Gastroesophageal sphincter (tissue), 3 donors: Measurements from ENCODE around the gene DAG1.

Experiments
- CTCF ChIP-seq, 4 experiments: fragments of 200-600 bp in 2 of 4; fragments of 450-650 bp in 2 of 4; sonication (generic) in 1 of 4; IDR thresholded peaks; one replicate each; pipeline ENCODE4 v1.5.1; 2017 to 2019; ENCODE audit warnings: antibody characterized with exemption in 4 of 4, mild to moderate bottlenecking in 2 of 4, moderate library complexity in 2 of 4
- EP300 ChIP-seq: sonication (generic); formaldehyde crosslinking; IDR thresholded peaks from one replicate; pipeline ENCODE4 v1.6.1; 2017; ENCODE audit warnings: antibody characterized with exemption, mild to moderate bottlenecking
- POLR2A ChIP-seq, 2 donors: fragments of 450-650 bp; IDR thresholded peaks; one replicate each; pipeline ENCODE4 v1.6.1; 2017; ENCODE audit warnings: antibody characterized with exemption in 2 of 2, mild to moderate bottlenecking in 2 of 2, moderate library complexity in 1 of 2
- POLR2AphosphoS5 ChIP-seq: sonication (generic); formaldehyde crosslinking; IDR thresholded peaks from one replicate; pipeline ENCODE4 v1.6.1; 2017; ENCODE audit warnings: antibody characterized with exemption

GRCh38 chr3:49501842-49502241 lies 31.8 kb downstream of the DAG1 start:
- TF ChIP-seq CTCF (IDR thresholded peaks at IDR 0.05) (no peak), EP300 (no peak), POLR2A (IDR thresholded peaks at IDR 0.05) (no peak), POLR2AphosphoS5 (no peak)
